ENCODE results near the gene PAX8.

DNA sequence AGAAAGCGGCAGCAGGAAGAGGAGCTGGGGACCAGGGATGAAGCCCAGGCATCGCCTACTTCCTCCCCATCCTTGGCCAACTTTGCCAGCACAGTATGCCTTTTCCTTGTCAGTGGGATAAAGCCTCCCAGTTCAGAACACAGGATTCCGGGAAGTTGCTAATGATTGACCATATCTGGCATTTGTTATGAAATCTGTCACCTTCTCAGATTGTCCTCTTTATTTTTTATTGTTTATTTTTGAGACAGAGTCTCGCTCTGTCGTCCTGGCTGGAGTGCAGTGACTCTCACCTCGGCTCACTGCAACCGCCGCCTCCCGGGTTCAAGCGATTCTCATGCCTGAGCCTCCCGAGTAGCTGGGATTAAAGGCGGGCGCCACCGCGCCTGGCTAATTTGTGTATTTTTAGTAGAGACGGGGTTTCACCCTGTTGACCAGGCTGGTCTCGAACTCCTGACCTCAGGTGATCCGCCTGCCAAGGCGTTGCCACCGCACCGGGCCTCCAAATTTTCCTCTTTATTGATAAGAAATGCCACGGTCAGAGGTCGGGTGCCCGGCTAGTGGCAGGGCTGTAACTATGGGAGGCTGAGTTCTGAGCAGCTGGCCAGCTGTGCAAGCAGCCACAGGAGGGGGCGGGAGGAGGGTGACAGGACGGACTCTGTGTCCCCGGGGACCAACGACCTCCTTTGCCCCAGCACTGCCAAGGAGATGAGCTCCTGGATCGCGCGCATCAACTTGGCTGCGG is 80.5 kb downstream of the PAX8 start:
- TF ChIP-seq, protein P1, sequence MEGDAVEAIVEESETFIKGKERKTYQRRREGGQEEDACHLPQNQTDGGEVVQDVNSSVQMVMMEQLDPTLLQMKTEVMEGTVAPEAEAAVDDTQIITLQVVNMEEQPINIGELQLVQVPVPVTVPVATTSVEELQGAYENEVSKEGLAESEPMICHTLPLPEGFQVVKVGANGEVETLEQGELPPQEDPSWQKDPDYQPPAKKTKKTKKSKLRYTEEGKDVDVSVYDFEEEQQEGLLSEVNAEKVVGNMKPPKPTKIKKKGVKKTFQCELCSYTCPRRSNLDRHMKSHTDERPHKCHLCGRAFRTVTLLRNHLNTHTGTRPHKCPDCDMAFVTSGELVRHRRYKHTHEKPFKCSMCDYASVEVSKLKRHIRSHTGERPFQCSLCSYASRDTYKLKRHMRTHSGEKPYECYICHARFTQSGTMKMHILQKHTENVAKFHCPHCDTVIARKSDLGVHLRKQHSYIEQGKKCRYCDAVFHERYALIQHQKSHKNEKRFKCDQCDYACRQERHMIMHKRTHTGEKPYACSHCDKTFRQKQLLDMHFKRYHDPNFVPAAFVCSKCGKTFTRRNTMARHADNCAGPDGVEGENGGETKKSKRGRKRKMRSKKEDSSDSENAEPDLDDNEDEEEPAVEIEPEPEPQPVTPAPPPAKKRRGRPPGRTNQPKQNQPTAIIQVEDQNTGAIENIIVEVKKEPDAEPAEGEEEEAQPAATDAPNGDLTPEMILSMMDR (IDR thresholded peaks at IDR 0.05), result no peak
- TF ChIP-seq POLR2AphosphoS5 (IDR thresholded peaks at IDR 0.05), result no peak
- TF ChIP-seq POLR2A (IDR thresholded peaks at IDR 0.05), result no peak
